SU-DHL-6 (cell line): Measurements from ENCODE around the gene APBB2.

ENCODE experiments used
- H2AFZ ChIP-seq: fragments of 200-600 bp; sonication (generic); 2 replicates; pipeline ENCODE4 v1.6.1; 2014; ENCODE audit warnings: low read depth, mild to moderate bottlenecking, moderate library complexity, mixed read lengths, antibody characterized with exemption, low read length; ENCODE audit not compliant: severe bottlenecking
- H3F3A ChIP-seq: fragments of 200-600 bp; shearing (Covaris generic); 2 replicates; pipeline ENCODE4 v1.6.0; 2016; ENCODE audit warnings: antibody characterized with exemption, mild to moderate bottlenecking; ENCODE audit not compliant: insufficient read depth
- H3K27ac ChIP-seq: fragments of 200-600 bp; sonication (generic); 2 replicates; pipeline ENCODE4 v1.5.1; 2016; ENCODE audit warnings: low read depth, mild to moderate bottlenecking, low read length, moderate library complexity, mixed read lengths
- H3K27me3 ChIP-seq: fragments of 200-600 bp; sonication (generic), shearing (Covaris generic); 2 replicates; pipeline ENCODE4 v1.6.0; 2014; ENCODE audit warnings: mild to moderate bottlenecking, low read length
- H3K36me3 ChIP-seq: fragments of 200-600 bp; sonication (generic); 2 replicates; pipeline ENCODE4 v1.6.1; 2014; ENCODE audit warnings: mild to moderate bottlenecking, low read length, mixed read lengths
- H3K4me2 ChIP-seq: fragments of 300-600, 200-600 bp; shearing (Covaris generic), sonication (generic); 2 replicates; pipeline ENCODE4 v1.6.0; 2014; ENCODE audit warnings: low read length, low read depth, mild to moderate bottlenecking; ENCODE audit not compliant: poor library complexity, severe bottlenecking
- H3K4me3 ChIP-seq: fragments of 200-600 bp; sonication (generic); 2 replicates; pipeline ENCODE4 v1.5.1; 2014; ENCODE audit warnings: antibody characterized with exemption, low read length, mild to moderate bottlenecking, mixed read lengths; ENCODE audit not compliant: insufficient read depth, poor library complexity, severe bottlenecking
- H3K79me2 ChIP-seq: fragments of 200-600 bp; sonication (generic); 2 replicates; pipeline ENCODE4 v1.6.1; 2014; ENCODE audit warnings: mild to moderate bottlenecking, low read length, moderate library complexity; ENCODE audit not compliant: insufficient read depth
- H3K9ac ChIP-seq: fragments of 200-600 bp; sonication (generic); 2 replicates; pipeline ENCODE4 v1.7.0; 2014; ENCODE audit warnings: mild to moderate bottlenecking, low read length
- H3K9me2 ChIP-seq: fragments of 200-600 bp; sonication (generic); replicated peaks from 2 replicates; pipeline ENCODE4 v1.6.1; 2014; ENCODE audit warnings: low read length; ENCODE audit not compliant: insufficient read depth
- H3K9me3 ChIP-seq: fragments of 200-600 bp; sonication (generic); 2 replicates; pipeline ENCODE4 v1.6.1; 2014; ENCODE audit warnings: low read length, mixed read lengths; ENCODE audit not compliant: insufficient read depth
- H4K20me1 ChIP-seq: fragments of 200-600 bp; sonication (generic); 2 replicates; pipeline ENCODE4 v1.6.1; 2014; ENCODE audit warnings: low read depth, mild to moderate bottlenecking, antibody characterized with exemption, low read length, moderate library complexity, mixed read lengths
- EZH2phosphoT487 ChIP-seq: fragments of 200-600 bp; sonication (generic), shearing (Covaris generic); conservative IDR thresholded peaks from 2 replicates; pipeline ENCODE4 v1.6.1; 2018; ENCODE audit warnings: mild to moderate bottlenecking, antibody characterized with exemption, low read length, moderate library complexity, mixed read lengths
- TF ChIP-seq, protein P1 (sequence below): fragments of 200-600 bp; sonication (generic); IDR thresholded peaks from one replicate; pipeline ENCODE4 v1.5.1; 2017; ENCODE audit warnings: antibody characterized with exemption, mild to moderate bottlenecking, low read length, moderate library complexity; ENCODE audit not compliant: insufficient read depth, poor library complexity, severe bottlenecking

Gene APBB2

DNA sequence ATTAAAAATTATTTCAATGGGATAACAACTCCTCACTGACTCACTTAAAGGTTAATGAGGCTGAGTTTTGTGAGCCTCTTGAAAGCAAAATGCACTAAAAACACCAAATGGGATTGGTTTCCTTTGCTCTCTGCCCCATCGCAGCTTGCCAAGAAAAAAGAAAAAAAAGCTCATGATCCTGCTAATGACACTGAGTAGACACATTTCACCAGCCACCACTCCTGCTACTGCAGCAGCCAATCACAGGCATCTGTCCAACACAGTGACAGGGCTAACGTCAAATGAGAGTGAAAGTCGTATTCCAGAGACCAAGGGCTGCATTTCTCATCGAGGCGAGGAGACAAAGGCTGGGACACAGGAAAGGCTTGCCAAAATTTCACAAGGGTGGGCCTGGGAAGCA is 5.2 kb downstream of the APBB2 start:
- Histone ChIP-seq H3K4me3 (no peak overlapping the region), H4K20me1 (peaks cover 9% of the 10 kb centered on the region), H3K9me3 (no peaks in the 10 kb centered on the region), H2AFZ (no peak overlapping the region), H3F3A (no peaks in the 10 kb centered on the region; the same call in 1 of the 2 replicates), H3K27ac (no peak overlapping the region), H3K4me2 (no peak overlapping the region), H3K9ac (no peak overlapping the region), H3K9me2 (no peaks in the 10 kb centered on the region), H3K79me2 (peaks cover 90% of the 10 kb centered on the region), H3K27me3 (no peaks in the 10 kb centered on the region), H3K36me3 (no peaks in the 10 kb centered on the region)
- no peak for TF ChIP-seq EZH2phosphoT487
- TF ChIP-seq, protein P1, sequence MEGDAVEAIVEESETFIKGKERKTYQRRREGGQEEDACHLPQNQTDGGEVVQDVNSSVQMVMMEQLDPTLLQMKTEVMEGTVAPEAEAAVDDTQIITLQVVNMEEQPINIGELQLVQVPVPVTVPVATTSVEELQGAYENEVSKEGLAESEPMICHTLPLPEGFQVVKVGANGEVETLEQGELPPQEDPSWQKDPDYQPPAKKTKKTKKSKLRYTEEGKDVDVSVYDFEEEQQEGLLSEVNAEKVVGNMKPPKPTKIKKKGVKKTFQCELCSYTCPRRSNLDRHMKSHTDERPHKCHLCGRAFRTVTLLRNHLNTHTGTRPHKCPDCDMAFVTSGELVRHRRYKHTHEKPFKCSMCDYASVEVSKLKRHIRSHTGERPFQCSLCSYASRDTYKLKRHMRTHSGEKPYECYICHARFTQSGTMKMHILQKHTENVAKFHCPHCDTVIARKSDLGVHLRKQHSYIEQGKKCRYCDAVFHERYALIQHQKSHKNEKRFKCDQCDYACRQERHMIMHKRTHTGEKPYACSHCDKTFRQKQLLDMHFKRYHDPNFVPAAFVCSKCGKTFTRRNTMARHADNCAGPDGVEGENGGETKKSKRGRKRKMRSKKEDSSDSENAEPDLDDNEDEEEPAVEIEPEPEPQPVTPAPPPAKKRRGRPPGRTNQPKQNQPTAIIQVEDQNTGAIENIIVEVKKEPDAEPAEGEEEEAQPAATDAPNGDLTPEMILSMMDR, result no peak

DNA sequence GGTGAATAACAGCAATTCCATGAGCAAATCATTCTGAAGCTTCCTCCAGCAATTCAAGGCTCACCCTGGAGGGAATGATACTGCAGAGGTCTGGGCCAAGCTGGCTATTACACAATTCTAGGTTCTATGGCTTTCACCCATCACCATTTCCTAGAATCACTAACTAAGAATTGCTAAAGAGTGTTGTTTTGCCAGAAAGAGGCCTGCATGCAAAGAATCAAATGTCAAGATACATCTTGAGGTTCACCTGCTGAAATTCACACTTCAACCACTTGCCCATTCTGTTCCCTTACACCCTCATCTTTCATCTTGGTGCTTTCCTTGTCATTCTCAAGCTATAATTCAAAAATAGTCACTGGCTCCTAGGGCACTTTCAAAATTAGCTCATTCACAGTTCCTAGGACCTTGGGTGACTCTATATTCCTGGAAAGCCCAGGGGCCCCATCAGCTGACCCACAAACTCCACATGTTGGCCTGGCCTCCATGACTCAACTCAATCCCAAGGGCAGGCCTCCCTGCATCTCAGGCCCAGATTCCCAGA is 7.0 kb downstream of the APBB2 start:
- Histone ChIP-seq H3K79me2 (peaks cover 93% of the 10 kb centered on the region), H3K9me3 (no peaks in the 10 kb centered on the region), H3F3A (no peaks in the 10 kb centered on the region; the same call in 1 of the 2 replicates), H3K27me3 (no peaks in the 10 kb centered on the region), H3K36me3 (no peaks in the 10 kb centered on the region), H3K27ac (no peak overlapping the region), H3K9ac (no peak overlapping the region), H3K4me2 (no peak overlapping the region), H2AFZ (no peak overlapping the region), H3K9me2 (no peaks in the 10 kb centered on the region), H4K20me1 (peaks cover 21% of the 10 kb centered on the region), H3K4me3 (no peak overlapping the region)
- TF ChIP-seq, protein P1, result no peak
- TF ChIP-seq EZH2phosphoT487, result no peak

DNA sequence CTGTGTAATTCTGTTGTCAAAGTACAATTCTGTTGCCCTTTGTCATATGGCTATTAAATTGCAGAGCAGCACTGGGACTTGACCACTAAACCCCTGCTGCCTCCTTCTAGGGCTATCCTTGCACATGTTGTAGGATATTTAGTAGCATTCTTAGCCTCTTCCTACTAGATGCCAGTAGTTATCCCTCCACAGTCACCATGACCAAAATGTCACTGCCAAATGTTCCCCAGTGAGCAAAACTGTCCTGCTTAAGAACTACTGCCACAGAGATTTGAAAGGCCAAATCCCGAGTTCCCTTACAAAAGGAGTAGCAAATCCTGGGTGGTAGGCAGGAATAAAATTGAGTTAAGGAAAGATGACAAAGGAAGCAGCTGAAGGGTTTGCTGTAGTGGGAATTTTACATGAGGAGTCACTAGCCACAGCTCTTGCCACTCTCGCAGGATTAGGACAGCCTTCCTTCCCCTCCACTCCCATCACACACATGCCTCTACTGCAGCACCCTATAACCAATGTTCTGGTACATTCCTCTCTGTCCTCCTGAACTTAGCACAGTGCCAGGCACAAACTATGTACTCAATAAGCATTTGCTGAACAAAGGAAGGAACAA is 8.4 kb downstream of the APBB2 start:
- H3K9ac ChIP-seq, result no peak overlapping the region
- H2AFZ ChIP-seq, result no peak overlapping the region
- TF ChIP-seq, protein P1, result no peak
- no peak for TF ChIP-seq EZH2phosphoT487
- no peaks in the 10 kb centered on the region for H3K36me3 ChIP-seq
- H3K79me2 ChIP-seq, result peaks cover 96% of the 10 kb centered on the region
- no peaks in the 10 kb centered on the region for H3F3A ChIP-seq
- no peak overlapping the region for H3K4me2 ChIP-seq
- peaks cover 25% of the 10 kb centered on the region for H4K20me1 ChIP-seq
- H3K27ac ChIP-seq, result no peak overlapping the region
- H3K27me3 ChIP-seq, result no peaks in the 10 kb centered on the region
- no peaks in the 10 kb centered on the region for H3K9me2 ChIP-seq
- H3K9me3 ChIP-seq, result no peaks in the 10 kb centered on the region
- no peak overlapping the region for H3K4me3 ChIP-seq
